PC-9 (cell line): ENCODE data around the gene KCNG4. TPM values are rescaled to one million over a fixed set of nuclear protein-coding genes. Genes with fewer than 3 reads are reported as not detected.

Source experiments
- BruUV-seq: library from RNA; stranded (reverse); fragments of 400-500 nt; replicated peaks from 2 replicates; lab custom pipeline; 2021; lab: Mats Ljungman, UMichigan
- CTCF ChIA-PET: fragments of 300-600 bp; sonication (Branson Sonifier 250); formaldehyde crosslinking; loops from one replicate; lab custom pipeline; 2022; ENCODE audit warnings: antibody characterized with exemption; lab: Charles Lee
- POLR2A ChIA-PET: fragments of 300-600 bp; sonication (Branson Sonifier 250); formaldehyde crosslinking; loops from one replicate; lab custom pipeline; 2022; ENCODE audit warnings: antibody characterized with exemption; ENCODE audit not compliant: unreplicated experiment; lab: Charles Lee
- DNase-seq, 2 experiments: peaks; one replicate each; pipeline versions ENCODE4 v3.0.0 to v3.0.0-alpha.2; 2015 to 2022; ENCODE audit warnings: mixed read lengths in 1 of 2
- H2AFZ ChIP-seq: fragments of 200-600 bp; sonication (generic); 2 replicates; pipeline ENCODE4 v1.8.1; 2017; ENCODE audit warnings: antibody characterized with exemption
- H3F3A ChIP-seq: fragments of 200-600 bp; sonication (generic); 2 replicates; pipeline ENCODE4 v1.8.1; 2017; ENCODE audit warnings: antibody characterized with exemption, mild to moderate bottlenecking, low read depth; ENCODE audit not compliant: insufficient read depth
- H3K27ac ChIP-seq: fragments of 200-600 bp; sonication (generic); 2 replicates; pipeline ENCODE4 v1.6.1; 2016; ENCODE audit warnings: mixed run types
- H3K27me3 ChIP-seq: fragments of 200-600 bp; sonication (generic); 2 replicates; pipeline ENCODE4 v1.6.1; 2016; ENCODE audit warnings: low read depth, mixed run types; ENCODE audit not compliant: insufficient read depth
- H3K36me3 ChIP-seq: fragments of 200-600 bp; sonication (generic); 2 replicates; pipeline ENCODE4 v1.6.1; 2016; ENCODE audit warnings: low read depth, mixed run types
- H3K4me1 ChIP-seq: fragments of 200-600 bp; sonication (generic); replicated peaks from 2 replicates; pipeline ENCODE4 v1.6.1; 2016; ENCODE audit warnings: mixed run types; ENCODE audit not compliant: insufficient read depth
- H3K4me2 ChIP-seq: fragments of 200-600 bp; sonication (generic); 2 replicates; pipeline ENCODE4 v1.6.1; 2017; ENCODE audit warnings: mixed run types
- H3K4me3 ChIP-seq: fragments of 200-600 bp; sonication (generic); 2 replicates; pipeline ENCODE4 v1.6.1; 2016; ENCODE audit warnings: mixed run types
- H3K79me2 ChIP-seq: fragments of 200-600 bp; sonication (generic); 2 replicates; pipeline ENCODE4 v1.6.1; 2017; ENCODE audit warnings: low read depth, mixed run types
- H3K9me2 ChIP-seq: fragments of 200-600 bp; sonication (generic); 2 replicates; pipeline ENCODE4 v1.8.1; 2017; ENCODE audit warnings: mild to moderate bottlenecking; ENCODE audit not compliant: insufficient read depth
- H3K9me3 ChIP-seq: fragments of 200-600 bp; sonication (generic); 2 replicates; pipeline ENCODE4 v1.8.1; 2016; ENCODE audit warnings: low read depth; ENCODE audit not compliant: insufficient read depth
- H4K20me1 ChIP-seq: fragments of 200-600 bp; sonication (generic); 2 replicates; pipeline ENCODE4 v1.8.1; 2017; ENCODE audit not compliant: insufficient read depth
- CTCF ChIP-seq: fragments of 200-600 bp; sonication (generic); conservative IDR thresholded peaks from 2 replicates; pipeline ENCODE4 v1.6.1; 2017; ENCODE audit warnings: mixed run types, antibody characterized with exemption, mild to moderate bottlenecking, moderate library complexity
- EZH2 ChIP-seq: fragments of 200-600 bp; sonication (generic); IDR thresholded peaks from 2 replicates; pipeline ENCODE4 v1.8.0; 2017; ENCODE audit warnings: antibody characterized with exemption, low read depth
- intact Hi-C: fragments of 100-400 bp; cut with micrococcal nuclease; formaldehyde crosslinking; loops from one replicate; pipeline ENCODE4 v1.10.0; 2022; ENCODE audit not compliant: unreplicated experiment
- total RNA-seq: library from RNA; stranded (reverse); gene quantifications from 2 replicates; pipeline ENCODE4 v1.2.3, GENCODE V29; 2021

Gene KCNG4
- total RNA-seq, 1 experiment from 2014 or later = not detected

GRCh38 chr16:84209989-84210388, 29.8 kb downstream of the KCNG4 start:
- intact Hi-C loops = no loop called here
- no peaks in the 10 kb centered on the region for H3K9me2 ChIP-seq
- H3F3A ChIP-seq = no peaks in the 10 kb centered on the region
- BruUV-seq = no TSS peak
- no peaks in the 10 kb centered on the region for H4K20me1 ChIP-seq
- H3K4me2 ChIP-seq = no peak overlapping the region
- DNase-seq = no peak
- H2AFZ ChIP-seq = no peak overlapping the region
- H3K4me3 ChIP-seq = no peak overlapping the region
- no peaks in the 10 kb centered on the region for H3K27me3 ChIP-seq
- H3K4me1 ChIP-seq = peaks cover 11% of the 10 kb centered on the region; the same call in 1 of the 2 replicates
- POLR2A ChIA-PET = no interaction called here
- no peaks in the 10 kb centered on the region for H3K36me3 ChIP-seq
- H3K9me3 ChIP-seq = no peaks in the 10 kb centered on the region
- TF ChIP-seq EZH2 (no peak), CTCF (peak; percentile 27; the same call in 1 of the 2 replicates)
- no peak overlapping the region for H3K27ac ChIP-seq
- H3K79me2 ChIP-seq = no peaks in the 10 kb centered on the region
- CTCF ChIA-PET = no interaction called here

- intact Hi-C loops = no loop called here
- H2AFZ ChIP-seq = no peak overlapping the region
- no peaks in the 10 kb centered on the region for H3K9me3 ChIP-seq
- ChIA-PET POLR2A (no interaction called here), CTCF (no interaction called here)
- no peak overlapping the region for H3K4me3 ChIP-seq
- H3K27me3 ChIP-seq = no peaks in the 10 kb centered on the region
- TF ChIP-seq EZH2 (no peak), CTCF (no peak)
- DNase-seq = no peak
- H3K36me3 ChIP-seq = no peaks in the 10 kb centered on the region
- no peaks in the 10 kb centered on the region for H4K20me1 ChIP-seq
- H3K4me2 ChIP-seq = no peak overlapping the region
- H3K27ac ChIP-seq = no peak overlapping the region
- peaks cover 8% of the 10 kb centered on the region; the same call in 1 of the 2 replicates for H3K4me1 ChIP-seq
- BruUV-seq = no TSS peak
- H3F3A ChIP-seq = no peaks in the 10 kb centered on the region
- H3K79me2 ChIP-seq = no peaks in the 10 kb centered on the region
- H3K9me2 ChIP-seq = no peaks in the 10 kb centered on the region
These were observed 31.9 kb downstream of the KCNG4 start for GRCh38 chr16:84207879-84208278.

- no peaks in the 10 kb centered on the region for H3K9me3 ChIP-seq
- BruUV-seq = no TSS peak
- ChIA-PET POLR2A (no interaction called here), CTCF (no interaction called here)
- H3K36me3 ChIP-seq = no peaks in the 10 kb centered on the region
- intact Hi-C loops = no loop called here
- no peaks in the 10 kb centered on the region for H3F3A ChIP-seq
- H2AFZ ChIP-seq = no peak overlapping the region
- TF ChIP-seq EZH2 (no peak), CTCF (no peak)
- H3K27ac ChIP-seq = no peak overlapping the region
- H3K4me2 ChIP-seq = no peak overlapping the region
- peaks cover 8% of the 10 kb centered on the region; the same call in 1 of the 2 replicates for H3K4me1 ChIP-seq
- no peaks in the 10 kb centered on the region for H3K27me3 ChIP-seq
- no peaks in the 10 kb centered on the region for H3K9me2 ChIP-seq
- no peak overlapping the region for H3K4me3 ChIP-seq
- DNase-seq = no peak
- H4K20me1 ChIP-seq = no peaks in the 10 kb centered on the region
- no peaks in the 10 kb centered on the region for H3K79me2 ChIP-seq
These were observed 32.6 kb downstream of the KCNG4 start for GRCh38 chr16:84207251-84207650.
